ENCODE measurements around the gene HOXD8.

GRCh38 chr2:176170602-176171305 is 41.2 kb downstream of the HOXD8 start:
- TF ChIP-seq FOXA1 (IDR thresholded peaks at IDR 0.05) = no peak
- TF ChIP-seq FOXM1 (IDR thresholded peaks at IDR 0.05; ENCODE audit: borderline replicate concordance) = no peak
- no peak for TF ChIP-seq TARDBP (IDR thresholded peaks at IDR 0.05)
- TF ChIP-seq FOXK2 (IDR thresholded peaks at IDR 0.05) = no peak
- no peak for TF ChIP-seq PKNOX1 (IDR thresholded peaks at IDR 0.05)
- no peak for TF ChIP-seq BHLHE40 (IDR thresholded peaks at IDR 0.05; ENCODE audit: borderline replicate concordance)
- TF ChIP-seq L3MBTL2 (conservative IDR thresholded peaks at IDR 0.05) = no peak
- TF ChIP-seq ZNF384 (IDR thresholded peaks at IDR 0.05) = no peak
- no peak for TF ChIP-seq CTBP1 (IDR thresholded peaks at IDR 0.05; ENCODE audit: borderline replicate concordance)
- TF ChIP-seq ARNT (IDR thresholded peaks at IDR 0.05) = no peak
